Activated CD8-positive, alpha-beta memory T cell treated with anti-CD3 and anti-CD28 coated beads for 24 hours (primary cell): Measurements from ENCODE around the gene NOTCH2NLA.
"Not testable (repeated sequence)": the region's sequence is repeated elsewhere in the genome, so short reads cannot be mapped to it uniquely, and the experiment has no call there.

Source experiments
- DNase-seq: peaks from one replicate; pipeline ENCODE4 v3.0.0-alpha.2; 2020

Gene NOTCH2NLA

DNA sequence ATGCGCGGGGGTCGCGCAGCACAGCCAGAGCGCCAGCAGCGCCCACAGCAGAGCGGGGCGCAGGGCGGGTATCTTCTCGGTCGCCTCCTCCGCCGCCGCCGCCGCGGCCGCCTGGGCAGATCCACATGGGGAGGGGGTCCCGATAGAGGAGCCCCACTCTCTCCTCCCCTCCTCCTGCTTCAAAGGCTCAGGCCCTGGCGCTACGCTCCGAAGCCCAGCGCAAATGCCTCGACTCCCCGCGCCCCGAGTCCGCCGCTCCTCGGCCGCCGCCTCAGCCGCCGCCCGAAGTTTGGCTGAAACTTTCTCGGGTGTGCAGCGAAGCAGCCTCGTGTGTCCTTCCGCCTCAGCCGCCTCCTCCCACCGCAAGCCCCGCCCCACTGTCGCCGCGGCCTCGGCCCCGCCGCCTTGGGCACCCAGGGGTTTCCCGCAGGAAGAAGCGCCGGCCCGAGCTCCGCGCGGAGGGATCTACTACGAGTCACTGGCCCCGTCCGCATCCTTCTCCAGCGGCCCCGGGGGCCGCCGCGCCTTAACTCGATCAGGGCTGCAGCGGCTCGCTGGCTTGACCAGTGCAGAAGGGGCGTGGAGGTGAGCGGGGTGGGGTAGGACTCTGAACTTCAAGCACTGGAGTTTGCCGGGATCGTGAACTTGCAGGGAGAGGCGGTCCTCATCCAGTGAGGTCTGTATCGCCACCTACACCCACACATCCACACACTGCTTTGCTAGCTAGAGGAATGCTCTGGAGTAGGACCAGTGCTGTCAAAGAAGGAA, at the start of gene NOTCH2NLA:
Gene NOTCH2NLA, minus strand, starts transcription at position 312 of the 768 bp plus-strand sequence. CDS start 39,684 bp downstream, outside the sequence.
- DNase-seq, result peak; percentile 86

DNA sequence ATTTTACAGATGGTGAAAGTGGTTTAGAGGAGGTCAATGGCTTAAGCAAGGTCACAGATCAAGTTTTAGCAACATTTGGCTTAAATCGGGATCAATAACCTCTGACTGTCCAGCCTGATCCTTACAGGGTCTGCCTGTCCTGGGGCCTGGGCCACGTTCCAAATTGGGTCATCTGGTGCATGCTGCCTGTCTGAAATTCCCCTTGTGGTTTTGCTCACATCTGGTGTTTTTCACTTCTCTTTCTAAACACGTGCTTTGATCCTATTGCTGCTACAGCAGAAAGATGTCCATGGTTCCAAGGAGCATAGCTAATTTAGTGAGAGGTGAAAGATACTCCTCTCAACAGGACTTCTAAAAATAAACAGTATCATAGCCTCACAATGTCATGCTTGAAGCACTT, 49.5 kb upstream of the NOTCH2NLA start:
- DNase-seq, result not testable (repeated sequence)

DNA sequence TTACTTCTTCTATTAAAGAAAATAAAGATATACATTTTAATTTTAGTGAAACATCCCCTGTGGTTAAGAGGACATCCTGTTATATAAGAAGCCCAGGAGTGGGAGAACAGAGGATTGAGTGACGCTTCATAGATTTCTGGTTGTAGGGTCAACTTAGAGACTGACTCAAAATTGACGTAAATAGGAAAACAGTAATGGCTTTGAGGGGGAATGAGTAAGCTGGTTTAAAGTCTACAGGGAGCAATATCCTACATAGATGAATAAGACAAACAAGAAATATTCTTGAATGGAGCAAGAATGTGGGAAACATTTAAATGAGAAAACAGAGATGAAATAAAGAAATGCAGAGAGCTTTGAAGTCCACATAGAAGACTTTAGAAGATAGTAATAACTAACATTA, 48.3 kb upstream of the NOTCH2NLA start:
- DNase-seq, result not testable (repeated sequence)

DNA sequence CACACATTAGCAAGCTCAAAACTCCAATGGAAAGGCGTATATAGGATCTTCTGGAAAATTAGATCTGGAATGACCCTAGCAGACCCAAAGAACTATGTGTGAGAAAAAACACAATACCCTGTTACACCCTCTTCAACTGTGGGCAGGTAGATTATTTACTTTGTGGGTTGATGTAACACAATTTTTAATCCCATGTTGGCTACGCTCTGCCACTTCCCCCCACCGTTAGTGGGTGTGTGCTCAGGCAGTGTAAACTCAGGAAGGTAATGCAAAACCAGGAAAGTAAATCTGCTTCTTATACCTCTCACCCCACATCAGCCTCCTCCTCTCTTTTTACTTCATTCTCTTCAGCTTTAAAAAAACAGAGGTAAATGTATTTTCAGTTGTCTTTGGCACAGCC, 45.3 kb upstream of the NOTCH2NLA start:
- not testable (repeated sequence) for DNase-seq

DNA sequence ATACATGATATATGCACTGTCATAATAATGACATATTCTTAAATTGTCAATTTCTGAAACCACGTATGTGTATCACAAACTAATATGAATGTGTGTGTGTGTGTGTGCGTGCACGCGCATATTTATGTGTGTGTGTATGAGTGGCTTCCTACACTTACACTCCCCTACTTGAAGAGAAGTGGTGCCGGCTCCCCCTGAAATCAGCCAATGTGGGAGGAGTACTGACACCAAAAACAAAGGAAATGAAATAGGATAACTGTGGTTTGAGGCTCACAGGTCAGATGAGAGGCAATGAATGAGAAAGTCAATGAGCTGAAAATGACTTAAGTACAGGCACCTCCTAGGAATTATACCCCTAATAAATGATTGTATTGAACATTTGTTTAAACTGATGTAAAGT, 44.4 kb upstream of the NOTCH2NLA start:
- DNase-seq, result not testable (repeated sequence)

DNA sequence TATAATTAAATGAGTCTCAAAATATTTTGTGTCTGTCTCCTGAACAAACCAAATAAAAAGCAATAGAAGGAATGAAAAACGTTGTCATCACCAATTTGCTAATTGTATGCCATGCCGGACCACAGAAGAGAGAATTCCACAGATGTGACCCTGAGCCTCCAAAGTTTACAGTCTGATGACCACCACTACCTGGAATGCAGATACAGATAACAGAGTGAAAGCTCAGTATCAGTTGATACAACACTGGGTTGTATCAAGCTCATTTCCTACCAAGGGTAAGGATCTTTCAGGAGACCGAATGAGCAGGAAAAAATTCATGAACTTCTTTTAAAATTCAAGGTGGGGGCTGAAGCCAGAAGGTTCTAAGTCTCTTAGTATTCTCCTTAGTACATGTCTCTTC, 43.9 kb upstream of the NOTCH2NLA start:
- not testable (repeated sequence) for DNase-seq

DNA sequence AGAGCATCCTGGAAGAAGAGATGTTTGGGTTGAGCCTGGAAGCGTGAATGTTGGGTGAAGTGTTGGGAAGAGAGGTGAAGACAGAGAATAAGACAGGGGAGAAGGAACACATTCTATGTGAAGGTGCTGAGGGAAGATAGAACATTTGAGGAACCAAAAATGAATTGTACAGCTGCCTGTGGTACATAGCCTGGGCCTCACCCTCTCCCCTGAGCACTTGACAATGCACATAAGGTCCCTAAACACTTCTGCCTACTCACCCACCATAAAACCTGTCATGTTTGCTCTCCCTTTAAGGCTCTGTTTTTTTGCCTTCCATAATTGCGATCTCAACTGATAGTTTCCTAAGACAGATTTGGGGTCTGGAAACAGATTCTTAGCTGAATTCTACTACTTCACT, 43.2 kb upstream of the NOTCH2NLA start:
- not testable (repeated sequence) for DNase-seq

DNA sequence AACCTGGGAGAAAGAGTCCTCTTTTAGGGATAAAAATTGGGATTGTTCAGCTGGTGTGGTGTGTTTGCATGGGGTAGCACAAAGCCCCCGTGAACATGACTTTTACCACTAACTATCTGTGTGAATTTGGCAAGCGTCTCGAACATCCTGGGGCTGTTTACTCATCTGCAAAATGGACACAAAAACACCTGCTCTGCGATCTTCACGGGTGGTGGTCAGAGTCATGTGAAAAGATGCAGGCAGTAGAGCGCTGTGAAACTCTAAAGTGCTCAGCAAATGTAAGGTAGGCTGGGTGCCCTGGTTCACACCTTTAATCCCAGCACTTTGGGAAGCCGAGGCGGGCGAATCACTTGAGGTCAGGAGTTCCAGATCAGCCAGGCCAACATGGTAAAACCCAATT, 41.3 kb upstream of the NOTCH2NLA start:
- not testable (repeated sequence) for DNase-seq

DNA sequence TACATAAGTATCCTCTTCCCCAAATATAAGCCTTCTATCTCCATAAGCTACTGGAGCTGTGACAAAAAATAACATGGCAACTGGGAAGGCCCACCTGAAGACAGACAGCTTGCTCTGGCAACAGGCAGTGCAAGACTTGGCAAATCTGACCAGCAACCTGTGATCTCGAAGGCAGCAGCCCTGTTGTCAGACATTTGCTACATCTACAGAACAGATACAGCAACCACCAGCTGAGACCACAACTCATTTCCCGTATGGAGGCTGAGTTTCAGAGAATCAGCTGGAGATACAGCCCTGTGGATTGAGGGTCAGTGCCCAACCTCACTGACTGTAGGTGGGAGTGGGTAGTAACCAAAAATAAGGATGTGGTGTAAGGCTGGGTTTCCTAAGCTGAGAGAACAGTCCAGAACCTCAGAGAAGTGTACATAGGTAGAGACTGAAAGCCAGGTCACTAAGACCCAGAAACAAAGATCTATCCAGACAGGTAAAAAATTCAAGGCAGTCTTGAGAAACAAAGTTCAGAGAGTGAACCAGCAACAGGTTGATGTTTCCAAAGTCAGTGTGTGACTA, 37.4 kb upstream of the NOTCH2NLA start:
- DNase-seq, result not testable (repeated sequence)

DNA sequence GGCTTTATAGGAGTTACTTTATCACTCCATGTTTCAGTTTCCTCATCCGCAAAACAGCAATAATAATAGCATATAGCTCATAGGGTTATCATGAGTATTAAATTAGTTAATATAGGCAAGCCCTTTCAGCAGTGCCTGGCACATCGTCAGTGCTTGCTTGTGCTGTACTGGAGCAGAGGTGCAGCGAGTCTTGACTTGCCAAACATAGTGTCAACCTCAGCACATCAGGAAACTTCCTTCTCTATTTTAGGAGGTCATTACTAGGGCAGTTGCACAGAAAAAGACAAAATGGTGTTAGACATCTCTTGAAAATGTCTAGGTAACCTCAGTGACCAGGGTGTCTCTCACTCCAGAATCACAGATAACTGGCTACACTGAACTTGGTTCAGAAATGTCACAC, 35.9 kb upstream of the NOTCH2NLA start:
- not testable (repeated sequence) for DNase-seq

DNA sequence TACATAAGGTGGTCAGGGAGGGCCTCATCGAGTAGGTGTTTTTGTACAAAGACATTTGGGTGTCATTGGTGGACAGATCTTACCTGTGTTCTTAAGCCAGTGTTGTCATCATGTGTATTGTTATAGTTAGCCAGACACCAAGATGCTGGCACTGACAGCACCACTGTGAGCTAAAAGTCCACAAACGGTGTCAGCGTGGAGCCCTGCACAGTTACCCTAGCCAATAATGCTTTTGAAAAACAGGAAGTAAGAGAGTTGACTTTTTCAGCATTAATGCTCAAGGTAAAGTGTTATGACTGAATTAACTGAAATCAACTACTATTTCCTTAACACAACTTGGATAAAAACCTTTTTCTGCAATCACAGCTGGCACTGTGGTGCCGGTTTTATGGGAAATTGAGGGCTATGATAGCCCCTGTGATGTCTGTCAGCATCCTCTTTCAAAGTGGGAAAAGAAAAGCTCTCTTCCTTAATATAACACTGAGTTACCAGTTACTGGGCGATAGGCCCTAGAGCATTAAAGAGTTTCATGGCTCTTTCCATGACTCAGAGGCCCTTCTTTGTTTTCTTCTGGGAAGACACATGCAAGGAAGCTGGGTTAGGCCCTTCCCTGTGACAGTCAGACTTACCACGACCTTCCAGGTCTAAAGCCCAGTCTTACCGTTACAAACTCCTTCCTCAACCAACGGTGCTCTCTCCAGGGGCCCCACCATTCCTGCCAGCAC, 31.3 kb upstream of the NOTCH2NLA start:
- not testable (repeated sequence) for DNase-seq

DNA sequence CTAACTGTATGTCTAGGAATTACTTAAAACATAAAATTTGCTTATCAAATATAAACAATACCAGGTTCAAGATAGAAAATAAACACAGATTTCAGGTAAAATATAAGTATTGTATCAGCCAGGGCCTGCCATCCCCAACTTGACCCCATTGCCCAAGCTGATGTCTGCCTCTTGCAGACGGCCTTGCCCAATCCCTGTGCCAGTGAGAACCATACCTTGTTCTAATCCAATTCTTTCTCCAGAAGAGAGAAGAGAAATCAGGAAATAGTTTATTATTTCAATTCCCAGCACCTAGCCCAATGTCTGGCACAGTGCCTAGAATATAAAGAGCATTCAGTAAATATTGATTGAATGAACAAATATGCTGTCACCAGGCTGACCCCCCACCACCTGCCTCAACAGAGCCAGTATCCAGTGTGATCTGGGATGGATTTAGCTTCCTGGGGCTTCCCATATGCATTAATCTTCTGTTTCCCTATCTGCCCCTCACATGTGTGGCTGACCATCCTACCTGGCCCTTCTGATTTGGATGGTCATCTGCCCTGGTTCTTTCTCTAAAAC, 29.3 kb upstream of the NOTCH2NLA start:
- not testable (repeated sequence) for DNase-seq

DNA sequence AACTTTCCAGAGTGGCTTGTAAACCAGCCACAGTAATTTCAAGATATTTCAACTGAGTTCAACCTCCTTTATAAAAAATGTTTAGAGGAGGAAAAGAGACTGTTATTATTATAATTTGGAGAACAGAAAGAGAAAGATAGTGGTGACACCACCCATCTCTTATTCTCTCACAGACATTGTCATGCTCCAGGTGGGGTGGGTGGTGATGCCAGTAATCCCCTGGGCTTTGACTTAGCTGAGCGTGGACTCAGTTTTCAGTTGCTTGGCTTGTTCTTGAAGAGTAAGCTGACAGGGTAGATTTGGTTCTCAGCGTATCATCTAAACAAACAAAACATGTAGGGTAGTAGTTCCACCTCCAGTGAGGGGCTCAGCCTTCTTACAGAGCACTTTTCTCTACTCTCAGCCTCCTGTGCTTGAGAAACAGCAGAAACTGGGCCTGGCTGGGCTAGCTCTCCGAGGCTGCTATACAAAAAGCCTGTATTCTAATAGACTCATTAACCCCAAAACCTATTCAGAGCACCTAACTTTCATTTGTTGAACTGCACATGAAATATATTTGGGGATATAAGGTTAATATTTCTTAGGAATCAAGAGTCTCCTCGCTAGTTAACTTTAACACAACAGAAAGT, 25.9 kb upstream of the NOTCH2NLA start:
- not testable (repeated sequence) for DNase-seq

DNA sequence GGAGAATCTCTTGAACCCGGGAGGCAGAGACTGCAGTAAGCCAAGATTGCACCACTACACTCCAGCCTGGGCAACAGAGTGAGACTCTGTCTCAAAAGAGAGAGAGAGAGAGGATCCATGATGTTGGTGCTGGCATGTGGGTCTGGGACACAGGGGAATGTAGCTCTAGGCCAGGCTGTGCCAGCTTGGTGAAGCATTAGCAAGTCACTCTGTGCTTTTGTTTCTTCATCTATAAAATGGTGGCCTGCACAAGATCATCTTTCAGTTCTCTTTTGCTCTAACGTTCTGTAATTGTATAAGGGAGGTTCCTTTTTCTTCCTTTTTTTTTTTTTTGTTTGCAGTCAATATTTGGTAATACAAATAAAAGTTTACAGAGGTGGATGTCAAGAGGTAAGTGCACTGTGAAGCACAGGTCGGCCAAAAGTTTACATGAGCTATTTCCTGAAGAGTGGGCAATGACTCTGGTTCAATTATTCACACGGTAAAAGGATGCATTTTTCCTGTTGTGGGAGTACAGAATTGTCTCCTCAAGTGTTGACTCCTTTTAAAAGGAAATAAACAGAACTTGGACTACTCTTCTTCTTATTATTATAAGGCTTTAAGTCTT, 24.5 kb upstream of the NOTCH2NLA start:
- not testable (repeated sequence) for DNase-seq

DNA sequence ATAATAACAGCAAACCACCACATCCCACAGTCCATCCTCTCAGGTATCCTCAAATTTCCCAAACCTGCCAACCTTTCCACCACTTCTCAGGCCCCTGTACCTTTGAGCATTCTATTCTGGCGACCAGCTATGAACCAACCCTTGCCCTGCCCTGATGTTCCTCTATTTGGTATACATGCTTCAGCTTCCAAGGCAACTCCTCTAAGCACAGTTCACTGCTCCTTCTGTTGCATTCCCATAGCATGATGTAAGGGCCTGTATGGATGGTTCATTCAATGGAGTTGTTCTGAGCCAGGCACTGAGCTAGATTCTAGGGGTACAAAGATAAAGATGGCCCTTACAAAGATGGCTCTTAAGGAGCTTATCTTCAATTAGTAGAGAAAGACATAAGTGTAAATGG, 22.7 kb upstream of the NOTCH2NLA start:
- DNase-seq, result not testable (repeated sequence)

DNA sequence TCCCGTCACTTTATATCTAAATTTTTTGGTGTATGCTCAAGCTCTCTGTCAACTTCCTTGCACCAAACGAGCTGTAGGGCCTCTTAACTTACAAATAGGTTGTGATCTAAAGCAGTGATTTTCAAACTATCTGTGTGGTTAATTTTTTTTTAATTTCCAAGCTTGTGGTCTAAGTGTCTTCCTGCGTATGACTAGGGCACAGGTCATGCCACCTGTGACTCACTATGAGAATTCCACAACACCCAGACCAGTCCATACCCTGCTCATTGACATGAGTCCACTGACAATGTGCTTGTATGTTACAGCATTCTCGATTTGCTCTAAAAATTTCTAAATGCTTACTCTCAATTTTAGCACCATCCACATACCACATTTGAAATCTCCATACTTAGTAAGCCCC, 19.8 kb upstream of the NOTCH2NLA start:
- not testable (repeated sequence) for DNase-seq

DNA sequence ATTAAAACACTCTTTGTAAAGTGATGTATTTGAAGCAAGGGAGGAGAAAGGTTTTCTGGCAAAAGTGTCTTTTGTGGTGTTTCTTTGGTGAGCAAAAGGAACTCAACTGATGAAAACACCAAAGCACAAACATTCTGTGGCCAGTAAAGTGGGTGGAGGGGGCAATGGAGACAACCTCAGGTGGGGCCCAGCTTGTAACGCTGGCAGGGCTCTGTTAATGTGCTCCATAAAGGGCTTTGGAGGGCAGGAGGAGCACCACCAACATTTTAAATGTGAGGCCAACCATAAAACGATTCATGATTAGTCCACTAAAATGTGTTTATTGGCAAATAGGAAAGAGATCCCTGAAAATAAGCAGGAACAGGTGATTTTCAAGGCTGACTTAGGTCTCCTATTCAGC, 7.8 kb upstream of the NOTCH2NLA start:
- not testable (repeated sequence) for DNase-seq

DNA sequence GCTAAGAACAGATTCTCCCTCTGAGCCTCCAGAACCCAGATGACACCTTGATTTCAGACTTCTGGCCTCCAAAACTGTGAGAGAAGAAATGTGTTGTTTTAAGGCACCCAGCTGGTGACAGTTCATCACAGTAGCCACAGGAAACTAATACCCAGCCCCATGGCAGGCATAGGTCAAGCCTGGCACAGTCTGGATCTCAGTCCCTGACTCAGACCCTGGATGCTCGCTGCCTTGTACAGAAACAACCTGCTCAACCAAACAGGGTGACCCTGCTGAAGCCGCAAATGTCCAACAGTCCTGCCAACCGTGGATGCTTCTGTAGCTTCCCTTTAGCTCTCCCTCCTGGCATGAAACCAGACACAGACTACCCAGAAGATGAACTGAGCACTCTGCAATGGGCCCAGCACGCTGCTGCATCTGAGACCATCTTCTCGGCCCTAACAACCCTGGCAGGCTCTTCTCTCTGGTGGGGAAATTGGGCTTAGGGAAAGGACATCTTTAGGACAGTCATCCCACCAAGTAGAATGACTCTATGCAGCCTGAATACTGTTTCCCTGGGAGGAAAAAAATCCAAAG, 7.3 kb upstream of the NOTCH2NLA start:
- not testable (repeated sequence) for DNase-seq

DNA sequence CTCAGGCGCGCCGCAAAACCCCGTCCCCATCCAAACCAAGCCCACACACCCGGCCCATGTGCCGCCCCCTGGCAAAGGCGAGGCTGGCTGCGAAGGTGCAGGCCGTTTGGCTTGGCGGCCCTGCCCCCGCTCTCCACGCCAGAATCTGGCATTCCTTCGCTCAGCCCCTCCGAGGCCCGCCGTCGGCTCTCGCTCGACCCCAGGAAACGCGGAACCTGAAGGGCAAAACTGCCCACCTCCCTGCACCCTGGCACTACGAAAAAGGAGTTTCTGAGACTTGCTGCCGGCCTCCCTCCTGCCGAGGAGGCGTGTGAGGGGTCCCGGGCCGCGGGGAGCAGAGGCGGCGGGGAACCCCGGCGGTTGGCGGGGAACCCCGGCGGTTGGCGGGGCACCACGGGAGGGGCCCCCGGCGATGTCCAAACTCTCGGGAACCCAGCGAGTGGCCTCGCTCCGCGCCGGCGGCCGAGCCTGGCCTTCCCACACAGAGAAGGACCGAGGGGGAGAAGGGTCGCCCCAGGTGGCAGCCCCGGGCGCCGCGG, 608 bp downstream of the NOTCH2NLA start:
- DNase-seq, result peak; percentile 74

DNA sequence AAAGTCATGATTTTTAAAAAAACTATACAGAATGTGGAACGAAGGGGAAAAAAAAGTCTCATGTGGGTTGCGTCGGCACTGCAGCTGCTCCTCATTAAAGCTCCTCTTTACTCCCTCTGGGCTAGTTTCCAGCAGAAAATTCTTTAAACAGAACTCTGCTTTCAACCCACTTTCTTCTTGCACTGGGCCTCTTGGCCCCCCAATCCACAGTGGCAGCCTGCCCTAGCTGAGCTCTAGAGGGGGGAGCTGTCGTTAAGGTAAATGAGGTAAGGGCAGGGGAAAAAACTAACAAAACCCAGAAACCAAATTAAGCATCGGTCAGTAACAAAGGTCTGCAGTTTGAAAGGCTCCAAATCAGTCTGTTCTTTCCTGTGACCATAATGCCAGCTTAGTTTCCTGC, 54.3 kb downstream of the NOTCH2NLA start:
- not testable (repeated sequence) for DNase-seq

DNA sequence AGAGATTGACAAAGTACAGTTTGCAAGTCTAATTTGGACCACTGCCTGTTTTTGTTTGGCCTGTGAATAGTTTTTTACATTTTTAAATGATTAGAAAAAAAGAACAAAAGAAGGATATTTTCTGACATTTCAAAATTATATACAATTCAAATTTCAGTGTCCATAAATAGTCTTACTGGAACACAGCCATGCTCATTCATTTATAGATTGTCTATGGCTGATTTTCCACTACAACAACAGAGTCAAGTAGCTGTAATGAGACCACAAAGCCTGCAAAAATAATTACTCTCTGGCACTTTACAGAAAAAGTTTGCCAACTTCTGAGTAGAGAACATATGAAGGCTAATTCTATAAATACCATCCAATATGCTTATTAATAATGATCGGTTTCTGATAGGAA, 61.1 kb downstream of the NOTCH2NLA start:
- DNase-seq, result not testable (repeated sequence)

DNA sequence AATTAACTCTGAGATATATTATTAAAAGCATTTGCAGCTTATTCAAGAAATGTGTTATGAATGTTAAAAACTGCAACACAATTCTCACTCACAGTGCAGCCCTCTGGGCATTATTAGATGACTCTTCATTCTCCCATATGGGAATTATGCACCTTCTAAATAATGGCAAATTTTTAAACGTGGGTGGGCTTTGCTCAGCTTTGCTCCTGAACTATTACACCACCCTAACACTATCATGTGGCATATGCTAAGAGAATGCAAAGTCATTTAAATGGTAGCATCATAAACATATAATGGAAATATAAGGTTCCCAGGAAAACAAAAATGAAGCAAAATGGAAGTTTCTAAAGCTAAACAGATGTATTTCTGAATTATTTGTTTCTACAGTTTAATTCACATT, 61.5 kb downstream of the NOTCH2NLA start:
- not testable (repeated sequence) for DNase-seq
